GM12864 (cell line): ENCODE results near the gene SYT8.

Source experiments
- DNase-seq: peaks from one replicate; pipeline ENCODE4 v3.0.0-alpha.2; 2011; ENCODE audit warnings: low read depth
- H3K4me3 ChIP-seq: 2 replicates; pipeline ENCODE4 v1.5.1; 2011; ENCODE audit warnings: mild to moderate bottlenecking, low read depth, low read length, control low read depth
- CTCF ChIP-seq: IDR thresholded peaks from 2 replicates; pipeline ENCODE4 v1.5.1; 2011; ENCODE audit warnings: low read depth, mild to moderate bottlenecking, moderate library complexity, low read length, control low read depth, inconsistent platforms; ENCODE audit errors: missing control alignments

The SYT8 gene

DNA sequence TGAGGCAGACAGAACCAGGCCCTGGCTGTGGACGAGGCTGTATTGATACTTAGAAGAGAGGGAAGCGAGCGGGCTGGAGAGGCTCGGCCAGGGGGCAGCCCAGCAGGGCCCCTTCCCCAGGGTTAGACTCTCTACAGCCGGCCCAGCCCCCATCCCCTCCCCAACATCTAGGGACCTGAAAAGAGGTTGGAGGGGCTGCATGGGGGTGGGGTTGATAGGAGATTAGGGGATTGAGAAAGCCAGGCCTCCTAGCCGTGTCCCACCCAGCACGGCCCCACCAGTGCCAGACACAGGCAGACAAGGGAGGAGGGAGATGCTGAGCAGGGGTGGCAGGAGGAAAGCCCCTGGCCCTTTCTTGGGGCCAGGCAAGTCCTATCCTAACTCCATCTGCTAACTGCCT lies 23.8 kb downstream of the SYT8 start:
- H3K4me3 ChIP-seq: no peak overlapping the region
- TF ChIP-seq CTCF: no peak
- DNase-seq: no peak

DNA sequence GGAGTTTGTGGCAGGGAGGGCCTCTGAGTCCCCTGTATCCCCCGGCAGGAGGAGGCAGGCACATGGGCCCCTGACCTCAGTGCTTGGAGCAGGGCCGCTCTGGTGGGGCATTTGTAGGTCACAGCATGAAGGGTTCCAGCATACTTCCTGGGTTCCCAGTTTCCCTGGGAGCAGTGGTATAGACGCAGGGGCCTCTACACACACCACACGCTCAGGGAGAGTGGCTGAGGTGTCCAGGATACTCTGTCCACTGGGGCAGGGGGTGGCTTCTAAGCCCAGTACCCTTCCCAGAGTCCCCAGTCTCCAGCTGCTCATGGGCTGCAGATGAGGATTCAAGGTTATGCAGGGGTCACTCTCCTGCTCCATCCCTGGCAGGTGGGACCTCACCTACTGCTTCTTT lies 24.2 kb downstream of the SYT8 start:
- no peak overlapping the region for H3K4me3 ChIP-seq
- no peak for TF ChIP-seq CTCF
- no peak for DNase-seq

- no peak for TF ChIP-seq CTCF
- DNase-seq: no peak
- H3K4me3 ChIP-seq: no peak overlapping the region
These were observed 25.3 kb downstream of the SYT8 start for GRCh38 chr11:1860108-1860507.

- TF ChIP-seq CTCF: no peak
- no peak for DNase-seq
- H3K4me3 ChIP-seq: no peak overlapping the region
These were observed 26.9 kb downstream of the SYT8 start for GRCh38 chr11:1861435-1862411.

DNA sequence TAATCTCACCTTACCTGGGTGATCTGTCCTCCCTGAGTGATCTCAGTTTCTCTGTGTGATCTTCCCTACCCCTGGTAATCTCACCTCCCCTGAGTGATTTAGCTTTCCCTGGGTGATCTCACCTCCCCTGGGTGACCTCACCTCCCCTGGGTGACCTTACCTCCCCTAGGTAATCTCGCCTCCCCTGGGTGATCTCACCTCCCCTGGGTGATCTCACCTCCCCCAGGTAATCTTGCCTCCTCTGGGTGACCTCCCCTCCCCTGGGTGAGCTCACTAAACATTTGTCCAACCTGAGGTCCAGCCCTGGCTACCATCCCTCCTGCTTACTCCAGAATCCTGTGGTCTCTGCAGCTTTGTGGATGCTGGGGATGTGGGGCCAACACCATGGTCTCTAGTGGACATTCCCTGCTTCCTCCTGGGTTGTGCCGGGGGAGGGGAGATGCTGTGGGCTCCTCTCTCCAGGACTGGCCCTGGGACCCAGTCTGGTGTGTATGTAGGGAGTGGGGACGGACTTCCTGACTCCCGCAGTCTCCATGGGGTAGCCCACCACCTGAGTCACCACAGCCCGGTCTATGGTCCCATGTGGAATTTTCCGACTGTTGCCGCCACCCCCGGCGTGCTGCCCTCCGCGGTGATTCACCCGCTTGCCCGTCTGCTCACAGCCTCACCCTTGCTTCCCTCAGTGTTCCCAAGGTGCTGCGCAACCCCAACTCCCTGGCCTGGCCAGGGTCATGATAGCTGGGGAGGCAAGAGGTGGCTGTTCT lies 28.0 kb downstream of the SYT8 start:
- no peak for TF ChIP-seq CTCF
- no peak overlapping the region for H3K4me3 ChIP-seq
- DNase-seq: no peak

- no peak for TF ChIP-seq CTCF
- H3K4me3 ChIP-seq: no peak overlapping the region
- DNase-seq: no peak
These were observed 28.8 kb downstream of the SYT8 start for GRCh38 chr11:1863352-1864216.
